HEK293 (cell line): ENCODE data around the gene FHIT.

Experiments used
- CTCF ChIA-PET: fragments of 350-600 bp; formaldehyde crosslinking; extraction: SDS; loops from one replicate; lab custom pipeline; 2021; ENCODE audit warnings: antibody characterized with exemption; lab: Yijun Ruan, JAX
- POLR2A ChIA-PET: fragments of 300-600 bp; formaldehyde crosslinking; extraction: SDS; loops from one replicate; lab custom pipeline; 2020; ENCODE audit warnings: antibody characterized with exemption, inconsistent platforms; lab: Yijun Ruan, JAX
- H3K27ac ChIP-seq: fragments of 200-500 bp; sonication (Bioruptor generic); 2 replicates; pipeline ENCODE4 v1.5.1; 2014; ENCODE audit warnings: low read depth, low read length, control low read depth, inconsistent platforms; ENCODE audit errors: extremely low read depth
- H3K36me3 ChIP-seq, 2 experiments: fragments of 200-500 bp in 1 of 2; sonication (Bioruptor generic) in 1 of 2; 1 replicate in 1 of 2; 2 replicates in 1 of 2; pipeline ENCODE4 v1.5.1; 2014 to 2017; ENCODE audit warnings: inconsistent platforms in 2 of 2, low read length in 2 of 2; ENCODE audit not compliant: control insufficient read depth in 2 of 2, insufficient read depth in 1 of 2
- H3K4me1 ChIP-seq: fragments of 200-500 bp; sonication (Bioruptor generic); 2 replicates; pipeline ENCODE4 v1.5.1; 2014; ENCODE audit warnings: mild to moderate bottlenecking, low read length, inconsistent platforms; ENCODE audit not compliant: control insufficient read depth, insufficient read depth
- H3K4me3 ChIP-seq: 2 replicates; pipeline ENCODE4 v1.5.1; 2011; ENCODE audit warnings: low read depth, mild to moderate bottlenecking, control low read depth, low read length, moderate library complexity
- H3K9me3 ChIP-seq: fragments of 200-500 bp; sonication (Bioruptor generic); 2 replicates; pipeline ENCODE4 v1.5.1; 2014; ENCODE audit warnings: low read depth, low read length, inconsistent platforms; ENCODE audit not compliant: control insufficient read depth, insufficient read depth
- GLIS1 ChIP-seq: fragments of 450-650 bp; formaldehyde crosslinking; IDR thresholded peaks from 2 replicates; pipeline ENCODE4 v1.5.1; 2016; ENCODE audit warnings: missing biosample characterization, missing genetic modification characterization
- HIC1 ChIP-seq: fragments of 450-650 bp; formaldehyde crosslinking; IDR thresholded peaks from 2 replicates; pipeline ENCODE4 v1.5.1; 2016; ENCODE audit warnings: missing biosample characterization, missing genetic modification characterization
- HOXA7 ChIP-seq: sonication (generic); formaldehyde crosslinking; IDR thresholded peaks from 2 replicates; pipeline ENCODE4 v1.8.1; 2022; ENCODE audit warnings: missing genetic modification reagents, borderline replicate concordance
- HOXC10 ChIP-seq: sonication (generic); formaldehyde crosslinking; IDR thresholded peaks from 2 replicates; pipeline ENCODE4 v1.8.1; 2023; ENCODE audit warnings: mild to moderate bottlenecking, missing genetic modification reagents
- KLF16 ChIP-seq: fragments of 450-650 bp; formaldehyde crosslinking; IDR thresholded peaks from 2 replicates; pipeline ENCODE4 v1.5.1; 2017; ENCODE audit warnings: missing biosample characterization, missing genetic modification characterization
- KLF8 ChIP-seq: fragments of 450-650 bp; formaldehyde crosslinking; IDR thresholded peaks from 2 replicates; pipeline ENCODE4 v1.5.1; 2016; ENCODE audit warnings: missing biosample characterization, missing genetic modification characterization
- PRDM1 ChIP-seq: fragments of 450-650 bp; formaldehyde crosslinking; IDR thresholded peaks from 2 replicates; pipeline ENCODE4; 2016; ENCODE audit warnings: missing biosample characterization, missing genetic modification characterization
- RBAK ChIP-seq: fragments of 450-650 bp; formaldehyde crosslinking; IDR thresholded peaks from 2 replicates; pipeline ENCODE4 v1.5.1; 2016; ENCODE audit warnings: missing biosample characterization, missing genetic modification characterization
- SP3 ChIP-seq: fragments of 450-650 bp; formaldehyde crosslinking; IDR thresholded peaks from 2 replicates; pipeline ENCODE4 v1.5.1; 2016; ENCODE audit warnings: missing biosample characterization, missing genetic modification characterization
- ZFP37 ChIP-seq: fragments of 450-650 bp; formaldehyde crosslinking; IDR thresholded peaks from 2 replicates; pipeline ENCODE4 v1.5.1; 2016; ENCODE audit warnings: missing biosample characterization, missing genetic modification characterization
- ZIC2 ChIP-seq: fragments of 450-650 bp; formaldehyde crosslinking; IDR thresholded peaks from 2 replicates; pipeline ENCODE4 v1.5.1; 2016; ENCODE audit warnings: missing biosample characterization, missing genetic modification characterization
- ZNF112 ChIP-seq: fragments of 450-650 bp; formaldehyde crosslinking; IDR thresholded peaks from 2 replicates; pipeline ENCODE4 v1.5.0; 2017; ENCODE audit warnings: missing biosample characterization, missing genetic modification characterization
- ZNF114 ChIP-seq: fragments of 450-650 bp; formaldehyde crosslinking; IDR thresholded peaks from 2 replicates; pipeline ENCODE4 v1.5.0; 2017; ENCODE audit warnings: missing biosample characterization, missing genetic modification characterization
- ZNF132 ChIP-seq: fragments of 450-650 bp; formaldehyde crosslinking; IDR thresholded peaks from 2 replicates; pipeline ENCODE4 v1.5.1; 2017; ENCODE audit warnings: missing biosample characterization, missing genetic modification characterization, borderline replicate concordance
- ZNF138 ChIP-seq: fragments of 450-650 bp; formaldehyde crosslinking; IDR thresholded peaks from 2 replicates; pipeline ENCODE4 v1.5.1; 2016; ENCODE audit warnings: missing biosample characterization, missing genetic modification characterization, borderline replicate concordance
- ZNF169 ChIP-seq: fragments of 450-650 bp; formaldehyde crosslinking; IDR thresholded peaks from 2 replicates; pipeline ENCODE4 v1.5.1; 2016; ENCODE audit warnings: missing biosample characterization, missing genetic modification characterization
- ZNF174 ChIP-seq: fragments of 450-650 bp; formaldehyde crosslinking; IDR thresholded peaks from 2 replicates; pipeline ENCODE4 v1.5.0; 2017; ENCODE audit warnings: missing biosample characterization, mild to moderate bottlenecking, missing genetic modification characterization
- ZNF175 ChIP-seq: fragments of 450-650 bp; formaldehyde crosslinking; IDR thresholded peaks from 2 replicates; pipeline ENCODE4 v1.5.1; 2016; ENCODE audit warnings: missing biosample characterization, missing genetic modification characterization
- ZNF239 ChIP-seq: fragments of 450-650 bp; formaldehyde crosslinking; IDR thresholded peaks from 2 replicates; pipeline ENCODE4 v1.5.1; 2016; ENCODE audit warnings: missing biosample characterization, missing genetic modification characterization
- ZNF394 ChIP-seq: fragments of 450-650 bp; formaldehyde crosslinking; IDR thresholded peaks from 2 replicates; pipeline ENCODE4 v1.5.1; 2016; ENCODE audit warnings: missing biosample characterization, missing genetic modification characterization, mild to moderate bottlenecking, moderate library complexity, borderline replicate concordance
- ZNF473 ChIP-seq: fragments of 450-650 bp; formaldehyde crosslinking; IDR thresholded peaks from 2 replicates; pipeline ENCODE4 v1.5.1; 2017; ENCODE audit warnings: missing biosample characterization, missing genetic modification characterization
- ZNF560 ChIP-seq: fragments of 450-650 bp; formaldehyde crosslinking; IDR thresholded peaks from 2 replicates; pipeline ENCODE4 v1.5.1; 2017; ENCODE audit warnings: missing biosample characterization, missing genetic modification characterization, borderline replicate concordance
- ZNF571 ChIP-seq: fragments of 450-650 bp; formaldehyde crosslinking; IDR thresholded peaks from 2 replicates; pipeline ENCODE4 v1.5.0; 2017; ENCODE audit warnings: missing biosample characterization, missing genetic modification characterization
- ZNF585B ChIP-seq: fragments of 450-650 bp; formaldehyde crosslinking; IDR thresholded peaks from 2 replicates; pipeline ENCODE4 v1.5.1; 2016; ENCODE audit warnings: missing biosample characterization, missing genetic modification characterization
- ZNF610 ChIP-seq: fragments of 450-650 bp; formaldehyde crosslinking; IDR thresholded peaks from 2 replicates; pipeline ENCODE4 v1.5.1; 2016; ENCODE audit warnings: missing biosample characterization, missing genetic modification characterization, borderline replicate concordance
- ZNF654 ChIP-seq: fragments of 450-650 bp; formaldehyde crosslinking; IDR thresholded peaks from 2 replicates; pipeline ENCODE4 v1.5.1; 2016; ENCODE audit warnings: low read depth, missing biosample characterization, missing genetic modification characterization
- ZNF658 ChIP-seq: fragments of 450-650 bp; formaldehyde crosslinking; IDR thresholded peaks from 2 replicates; pipeline ENCODE4; 2016; ENCODE audit warnings: missing biosample characterization, missing genetic modification characterization
- ZNF664 ChIP-seq: fragments of 450-650 bp; formaldehyde crosslinking; IDR thresholded peaks from 2 replicates; pipeline ENCODE4 v1.5.1; 2016; ENCODE audit warnings: missing biosample characterization, missing genetic modification characterization
- ZNF701 ChIP-seq: fragments of 450-650 bp; formaldehyde crosslinking; IDR thresholded peaks from 2 replicates; pipeline ENCODE4 v1.5.1; 2016; ENCODE audit warnings: missing biosample characterization, missing genetic modification characterization
- ZNF830 ChIP-seq: fragments of 450-650 bp; IDR thresholded peaks from 2 replicates; pipeline ENCODE4 v1.5.0; 2018; ENCODE audit warnings: missing biosample characterization, missing genetic modification characterization, low read depth, mild to moderate bottlenecking, moderate library complexity
- ZSCAN23 ChIP-seq: fragments of 450-650 bp; formaldehyde crosslinking; IDR thresholded peaks from 2 replicates; pipeline ENCODE4 v1.5.1; 2016; ENCODE audit warnings: missing biosample characterization, missing genetic modification characterization
- TF ChIP-seq, protein P1 (sequence below): fragments of 450-650 bp; formaldehyde crosslinking; IDR thresholded peaks from 2 replicates; pipeline ENCODE4 v1.5.1; 2016; ENCODE audit warnings: missing biosample characterization, missing genetic modification characterization
- TF ChIP-seq, protein P2 (sequence below): fragments of 450-650 bp; formaldehyde crosslinking; IDR thresholded peaks from 2 replicates; pipeline ENCODE4 v1.5.1; 2016; ENCODE audit warnings: missing biosample characterization, missing genetic modification characterization

FHIT gene

DNA sequence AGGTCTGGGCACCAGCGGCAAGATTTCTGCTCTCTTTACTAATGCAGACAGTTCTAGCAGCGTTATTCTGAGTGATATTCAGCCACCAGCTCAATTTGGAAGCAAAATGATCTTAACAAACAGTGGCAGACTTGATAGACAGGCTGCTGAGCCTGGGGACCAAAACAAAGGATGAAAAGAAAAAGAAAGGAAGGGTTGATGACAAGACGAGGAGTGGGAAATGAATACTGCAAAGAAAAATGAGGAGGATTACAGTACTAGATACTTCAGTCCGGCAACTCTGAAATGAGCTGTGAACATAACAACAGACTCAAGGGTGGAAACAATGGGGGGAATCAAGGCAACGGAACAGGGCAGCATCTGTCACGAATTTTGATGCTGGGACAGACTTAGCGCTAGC is 28.8 kb downstream of the FHIT start:
- Histone ChIP-seq H3K4me1 (no peaks in the 10 kb centered on the region), H3K9me3 (no peaks in the 10 kb centered on the region), H3K4me3 (no peak overlapping the region), H3K27ac (no peak overlapping the region), H3K36me3 (no peaks in the 10 kb centered on the region)
- ChIA-PET POLR2A (no interaction called here), CTCF (no interaction called here)
- no peak for TF ChIP-seq ZNF175 (tag by site-specific recombination)
- no peak for TF ChIP-seq KLF8 (tag by site-specific recombination)
- no peak for TF ChIP-seq PRDM1 (tag by site-specific recombination)
- TF ChIP-seq HOXC10 (CRISPR knock-in tag), result no peak
- no peak for TF ChIP-seq ZNF169 (tag by site-specific recombination)
- TF ChIP-seq ZSCAN23 (tag by site-specific recombination), result no peak
- no peak for TF ChIP-seq ZNF394 (tag by site-specific recombination)
- no peak for TF ChIP-seq HOXA7 (CRISPR knock-in tag)
- no peak for TF ChIP-seq ZFP37
- no peak for TF ChIP-seq ZNF114
- no peak for TF ChIP-seq ZNF138 (tag by site-specific recombination)
- TF ChIP-seq ZNF174 (tag by site-specific recombination), result no peak
- TF ChIP-seq, protein P1, sequence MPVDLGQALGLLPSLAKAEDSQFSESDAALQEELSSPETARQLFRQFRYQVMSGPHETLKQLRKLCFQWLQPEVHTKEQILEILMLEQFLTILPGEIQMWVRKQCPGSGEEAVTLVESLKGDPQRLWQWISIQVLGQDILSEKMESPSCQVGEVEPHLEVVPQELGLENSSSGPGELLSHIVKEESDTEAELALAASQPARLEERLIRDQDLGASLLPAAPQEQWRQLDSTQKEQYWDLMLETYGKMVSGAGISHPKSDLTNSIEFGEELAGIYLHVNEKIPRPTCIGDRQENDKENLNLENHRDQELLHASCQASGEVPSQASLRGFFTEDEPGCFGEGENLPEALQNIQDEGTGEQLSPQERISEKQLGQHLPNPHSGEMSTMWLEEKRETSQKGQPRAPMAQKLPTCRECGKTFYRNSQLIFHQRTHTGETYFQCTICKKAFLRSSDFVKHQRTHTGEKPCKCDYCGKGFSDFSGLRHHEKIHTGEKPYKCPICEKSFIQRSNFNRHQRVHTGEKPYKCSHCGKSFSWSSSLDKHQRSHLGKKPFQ, result no peak
- no peak for TF ChIP-seq ZNF658 (tag by site-specific recombination)
- no peak for TF ChIP-seq ZNF585B
- no peak for TF ChIP-seq ZNF701 (tag by site-specific recombination)
- no peak for TF ChIP-seq ZNF610 (tag by site-specific recombination)
- TF ChIP-seq ZNF560 (tag by site-specific recombination), result no peak
- TF ChIP-seq ZIC2, result no peak

GRCh38 chr3:61221759-61222362 is 29.4 kb downstream of the FHIT start:
- Histone ChIP-seq H3K4me3 (no peak overlapping the region), H3K9me3 (no peaks in the 10 kb centered on the region), H3K27ac (no peak overlapping the region), H3K4me1 (no peaks in the 10 kb centered on the region), H3K36me3 (no peaks in the 10 kb centered on the region)
- ChIA-PET CTCF (no interaction called here), POLR2A (no interaction called here)
- TF ChIP-seq KLF16 (no peak), RBAK (tag by site-specific recombination) (no peak), GLIS1 (tag by site-specific recombination) (no peak), ZNF830 (tag by site-specific recombination) (no peak), ZNF132 (tag by site-specific recombination) (no peak)

DNA sequence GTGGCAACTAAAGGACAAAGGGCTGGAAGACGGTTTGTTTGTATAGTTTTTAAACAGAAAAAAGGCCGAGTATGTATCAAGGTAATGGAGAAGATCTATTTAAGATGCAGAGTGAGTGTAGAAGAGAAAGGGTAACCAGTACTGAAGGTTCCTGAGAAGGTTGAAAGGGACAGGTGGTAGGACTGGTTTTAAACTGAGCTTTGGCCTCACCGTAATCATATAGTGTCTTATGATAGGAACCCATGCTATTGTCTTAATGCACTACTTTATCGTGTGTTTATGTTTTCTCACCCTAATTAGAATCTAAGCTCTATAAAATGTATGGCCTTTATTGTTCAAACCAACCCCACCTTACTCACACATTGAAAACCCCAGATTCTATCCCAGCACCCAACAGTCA is 32.7 kb downstream of the FHIT start:
- Histone ChIP-seq H3K4me3 (no peak overlapping the region), H3K27ac (no peak overlapping the region), H3K36me3 (no peaks in the 10 kb centered on the region), H3K9me3 (no peaks in the 10 kb centered on the region), H3K4me1 (no peaks in the 10 kb centered on the region)
- CTCF ChIA-PET, result no interaction called here
- POLR2A ChIA-PET, result no interaction called here
- TF ChIP-seq ZNF112 (tag by site-specific recombination) (no peak), ZNF239 (tag by site-specific recombination) (no peak), HIC1 (tag by site-specific recombination) (no peak), SP3 (tag by site-specific recombination) (no peak), ZNF654 (tag by site-specific recombination) (no peak), ZNF473 (tag by site-specific recombination) (no peak), ZNF175 (tag by site-specific recombination) (no peak), ZNF664 (tag by site-specific recombination) (no peak), KLF16 (no peak), ZNF571 (tag by site-specific recombination) (no peak)
- TF ChIP-seq, protein P2, sequence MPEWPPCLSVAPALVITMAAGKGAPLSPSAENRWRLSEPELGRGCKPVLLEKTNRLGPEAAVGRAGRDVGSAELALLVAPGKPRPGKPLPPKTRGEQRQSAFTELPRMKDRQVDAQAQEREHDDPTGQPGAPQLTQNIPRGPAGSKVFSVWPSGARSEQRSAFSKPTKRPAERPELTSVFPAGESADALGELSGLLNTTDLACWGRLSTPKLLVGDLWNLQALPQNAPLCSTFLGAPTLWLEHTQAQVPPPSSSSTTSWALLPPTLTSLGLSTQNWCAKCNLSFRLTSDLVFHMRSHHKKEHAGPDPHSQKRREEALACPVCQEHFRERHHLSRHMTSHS (tag by site-specific recombination), result no peak
